NB4 (cell line): ENCODE measurements around the gene FAM221A.

Experiments
- POLR2A ChIP-seq: IDR thresholded peaks from 2 replicates; pipeline ENCODE4 v1.6.1; 2011; ENCODE audit warnings: mild to moderate bottlenecking; ENCODE audit not compliant: insufficient read length; ENCODE audit errors: extremely low read depth
- TF ChIP-seq, protein P1 (sequence below): IDR thresholded peaks from one replicate; pipeline ENCODE4 v1.5.1; 2012; ENCODE audit warnings: low read depth, low read length

DNA sequence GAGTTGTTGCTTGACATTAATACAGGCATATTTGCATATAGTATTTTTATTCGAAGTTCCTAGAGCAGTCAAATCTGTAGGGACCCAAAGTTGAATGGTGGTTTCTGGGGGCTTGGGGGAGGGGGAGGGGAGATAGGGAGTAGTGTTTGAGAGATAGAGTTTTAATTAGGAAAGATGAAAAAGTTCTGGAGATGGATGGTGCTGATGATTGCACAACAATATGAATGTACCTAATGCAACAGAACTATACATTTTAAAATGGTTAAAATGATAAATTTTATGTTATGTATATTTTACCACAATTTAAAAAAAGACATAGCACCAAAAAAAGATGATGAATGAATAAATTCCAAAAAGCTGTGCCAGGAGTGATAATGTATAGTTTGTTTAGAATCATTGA, 71.9 kb downstream of the FAM221A start:
- TF ChIP-seq, protein P1, sequence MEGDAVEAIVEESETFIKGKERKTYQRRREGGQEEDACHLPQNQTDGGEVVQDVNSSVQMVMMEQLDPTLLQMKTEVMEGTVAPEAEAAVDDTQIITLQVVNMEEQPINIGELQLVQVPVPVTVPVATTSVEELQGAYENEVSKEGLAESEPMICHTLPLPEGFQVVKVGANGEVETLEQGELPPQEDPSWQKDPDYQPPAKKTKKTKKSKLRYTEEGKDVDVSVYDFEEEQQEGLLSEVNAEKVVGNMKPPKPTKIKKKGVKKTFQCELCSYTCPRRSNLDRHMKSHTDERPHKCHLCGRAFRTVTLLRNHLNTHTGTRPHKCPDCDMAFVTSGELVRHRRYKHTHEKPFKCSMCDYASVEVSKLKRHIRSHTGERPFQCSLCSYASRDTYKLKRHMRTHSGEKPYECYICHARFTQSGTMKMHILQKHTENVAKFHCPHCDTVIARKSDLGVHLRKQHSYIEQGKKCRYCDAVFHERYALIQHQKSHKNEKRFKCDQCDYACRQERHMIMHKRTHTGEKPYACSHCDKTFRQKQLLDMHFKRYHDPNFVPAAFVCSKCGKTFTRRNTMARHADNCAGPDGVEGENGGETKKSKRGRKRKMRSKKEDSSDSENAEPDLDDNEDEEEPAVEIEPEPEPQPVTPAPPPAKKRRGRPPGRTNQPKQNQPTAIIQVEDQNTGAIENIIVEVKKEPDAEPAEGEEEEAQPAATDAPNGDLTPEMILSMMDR, result no peak
- TF ChIP-seq POLR2A, result no peak
